Caki2 (cell line): ENCODE measurements around the gene PAXX. TPM values are rescaled to one million over a fixed set of nuclear protein-coding genes. Genes with fewer than 3 reads are reported as not detected.

Experiments
- DNase-seq: peaks from one replicate; pipeline ENCODE4 v3.0.0-alpha.2; 2015; ENCODE audit warnings: low read depth
- in situ Hi-C: cut with HindIII; loops from 2 replicates; pipeline ENCODE4 v1.10.0; 2016; ENCODE audit warnings: low sequenced_read_pairs, low pct_unique_long_range_greater_than_20kb, mixed read lengths
- total RNA-seq: library from RNA; depleted of rRNA; stranded (reverse); fragments of >200 nt; shearing (Covaris generic); gene quantifications from 2 replicates; pipeline ENCODE4 v1.2.3, GENCODE V29; 2014; ENCODE audit warnings: low replicate concordance

The PAXX gene
- total RNA-seq, 1 experiment from 2014 or later, result 137 TPM

DNA sequence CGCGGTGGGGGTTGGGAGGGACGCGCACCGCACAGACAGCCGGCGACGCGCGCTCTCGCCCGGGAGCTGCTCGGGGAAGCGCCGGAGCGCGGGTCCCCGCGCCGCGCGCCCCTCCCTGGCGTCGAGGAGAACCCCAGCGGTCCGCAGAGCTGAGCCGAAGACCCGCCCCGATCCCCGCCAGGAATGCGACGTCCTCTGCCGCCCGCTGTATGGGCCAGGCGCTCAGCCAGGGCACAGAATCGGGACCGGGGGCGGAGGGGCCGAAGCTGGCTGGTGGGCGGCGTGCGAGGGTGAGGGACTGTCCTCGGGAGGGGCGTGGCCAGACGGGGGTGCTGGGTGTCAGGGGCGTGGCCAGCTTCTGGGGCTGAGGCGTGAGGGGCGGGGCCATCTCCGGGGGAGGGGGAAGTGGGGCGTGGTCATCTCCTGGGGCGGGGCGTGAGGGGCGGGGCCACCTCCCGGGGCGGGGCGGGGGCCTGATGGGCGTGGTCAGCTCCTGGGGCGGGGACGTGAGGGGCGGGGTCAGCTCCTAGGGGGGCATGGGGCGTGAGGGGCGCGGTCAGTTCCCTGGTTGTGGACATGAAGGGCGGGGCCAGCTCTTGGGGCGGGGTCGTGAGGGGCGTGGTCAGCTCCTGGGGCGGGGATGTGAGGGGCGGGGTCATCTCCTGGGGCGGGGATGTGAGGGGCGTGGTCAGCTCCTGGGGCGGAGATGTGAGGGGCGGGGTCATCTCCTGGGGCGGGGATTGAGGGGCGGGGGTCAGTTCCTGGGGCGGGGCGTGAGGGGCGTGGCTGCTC lies 14.0 kb upstream of the PAXX start:
- peak; percentile 59 for DNase-seq
- in situ Hi-C loops, result no loop called here

- in situ Hi-C loops, result no loop called here
- no peak for DNase-seq
These were observed 13.2 kb upstream of the PAXX start for GRCh38 chr9:136978865-136979544.

- no peak for DNase-seq
- in situ Hi-C loops, result no loop called here
These were observed 12.2 kb upstream of the PAXX start for GRCh38 chr9:136979769-136980587.

DNA sequence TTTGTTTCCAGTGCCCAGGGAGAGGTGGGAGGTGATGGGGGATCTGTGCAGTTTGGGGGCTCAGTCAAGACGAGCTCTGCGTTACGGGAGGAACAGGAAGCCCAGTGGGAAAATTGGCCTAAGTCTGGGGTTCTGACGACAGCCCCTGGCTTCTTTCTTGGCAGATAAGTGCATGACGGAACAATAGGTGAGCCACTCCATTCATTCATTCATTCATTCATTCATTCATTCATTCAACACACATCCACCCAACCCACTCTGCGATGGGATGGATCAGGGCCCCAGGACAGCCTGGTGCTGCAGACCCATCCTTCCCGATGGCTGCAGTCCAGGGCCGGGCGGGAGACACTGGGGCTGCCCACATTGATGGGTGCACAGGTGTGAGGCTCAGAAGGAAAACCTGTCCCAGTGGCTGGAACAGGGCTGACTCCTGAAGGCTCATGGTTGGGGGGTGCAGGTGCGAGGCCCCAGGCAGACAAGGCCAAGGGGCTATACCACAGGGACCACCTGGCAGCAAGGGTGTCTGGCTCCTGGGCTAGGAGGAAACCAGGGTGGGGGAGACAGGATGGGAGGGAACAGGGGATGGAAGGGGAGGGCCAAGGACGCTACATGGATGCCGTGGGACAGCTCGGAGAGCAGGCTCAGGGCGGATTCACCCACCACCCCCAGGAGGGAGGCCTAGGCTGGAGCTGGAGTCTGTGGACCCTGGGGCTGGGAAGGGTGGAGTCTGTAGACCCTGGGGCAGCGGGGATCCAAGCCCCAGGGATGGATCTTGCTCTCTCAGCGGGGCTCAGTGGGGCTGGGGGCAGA lies 11.3 kb upstream of the PAXX start:
- in situ Hi-C loops, result no loop called here
- no peak for DNase-seq

GRCh38 chr9:136981588-136982231 lies 10.5 kb upstream of the PAXX start:
- no peak for DNase-seq

DNA sequence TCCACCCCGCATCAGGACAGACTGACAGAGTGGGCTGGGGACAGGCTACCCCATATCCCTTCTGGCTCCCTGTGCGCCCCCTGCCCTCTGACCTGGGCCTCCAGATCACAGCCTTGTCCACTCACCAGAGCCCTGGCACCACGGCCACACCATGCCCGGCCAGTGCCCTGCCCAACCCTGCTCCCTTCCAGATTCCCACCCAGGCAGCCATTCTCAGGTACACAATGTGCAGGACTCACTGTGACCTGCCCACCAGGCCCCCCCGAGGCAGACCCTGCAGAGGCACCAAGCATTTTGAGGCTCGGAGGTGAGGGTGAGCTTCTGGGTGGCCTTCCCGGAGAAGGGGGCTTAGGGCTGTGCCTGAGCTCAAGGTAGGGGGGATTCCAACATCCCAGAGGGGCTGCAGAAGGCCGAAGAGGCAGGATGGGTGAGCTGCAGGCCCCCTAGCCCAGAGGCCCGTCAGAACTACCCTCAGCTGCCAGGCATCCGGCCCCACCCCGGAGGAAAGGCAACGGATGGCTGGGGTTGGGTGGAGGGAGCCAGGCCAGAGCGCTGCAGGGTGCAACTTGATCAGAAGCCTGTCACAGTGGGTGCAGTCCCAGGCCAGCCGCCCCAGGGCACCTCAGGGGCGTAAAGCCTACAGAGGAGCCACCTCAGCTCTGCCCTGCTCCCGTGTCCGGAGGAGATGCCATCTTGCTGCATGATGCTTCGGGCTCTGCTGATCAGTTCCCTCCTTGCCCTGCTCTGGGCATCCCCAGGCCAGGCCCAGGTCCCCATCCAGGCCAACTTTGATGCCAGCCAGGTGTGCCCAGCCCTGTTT lies 9.8 kb upstream of the PAXX start, which contains the start of gene LCNL1:
Gene LCNL1, plus strand, starts transcription at position 762 of the 820 bp plus-strand sequence. CDS start 594 bp downstream, outside the sequence.
- no peak for DNase-seq
- in situ Hi-C loops, result no loop called here

More at GRCh38 chr9:136981588-136982231, 10.5 kb upstream of the PAXX start:
- in situ Hi-C loops, result no loop called here

DNA sequence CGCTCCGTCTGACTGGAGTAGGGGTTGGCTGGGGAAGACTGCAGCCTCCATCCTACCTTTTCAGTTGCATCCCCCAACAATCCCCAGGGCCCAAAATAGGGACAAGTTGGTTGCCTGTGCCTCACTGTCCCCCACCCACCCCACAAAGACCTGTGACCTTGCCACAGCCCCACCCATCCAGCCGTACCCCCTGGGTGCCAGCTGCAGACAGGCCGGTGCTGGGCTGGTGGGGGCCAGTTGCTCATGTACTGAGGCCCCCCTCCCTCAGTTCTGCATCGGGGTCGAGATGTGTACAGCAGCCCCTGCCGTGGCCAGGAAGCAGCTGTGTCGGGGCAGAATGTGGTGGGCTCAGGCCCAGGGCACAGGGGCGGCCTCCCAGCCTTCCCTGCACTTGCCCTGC lies 9.1 kb upstream of the PAXX start:
- in situ Hi-C loops, result no loop called here
- DNase-seq, result no peak

- in situ Hi-C loops, result no loop called here
- DNase-seq, result no peak
These were observed 8.4 kb upstream of the PAXX start for GRCh38 chr9:136983656-136984314.

GRCh38 chr9:136984464-136985026 lies 7.7 kb upstream of the PAXX start:
- in situ Hi-C loops, result no loop called here
- DNase-seq, result no peak

GRCh38 chr9:136985027-136985602 lies 7.1 kb upstream of the PAXX start:
- in situ Hi-C loops, result no loop called here
- DNase-seq, result no peak

DNA sequence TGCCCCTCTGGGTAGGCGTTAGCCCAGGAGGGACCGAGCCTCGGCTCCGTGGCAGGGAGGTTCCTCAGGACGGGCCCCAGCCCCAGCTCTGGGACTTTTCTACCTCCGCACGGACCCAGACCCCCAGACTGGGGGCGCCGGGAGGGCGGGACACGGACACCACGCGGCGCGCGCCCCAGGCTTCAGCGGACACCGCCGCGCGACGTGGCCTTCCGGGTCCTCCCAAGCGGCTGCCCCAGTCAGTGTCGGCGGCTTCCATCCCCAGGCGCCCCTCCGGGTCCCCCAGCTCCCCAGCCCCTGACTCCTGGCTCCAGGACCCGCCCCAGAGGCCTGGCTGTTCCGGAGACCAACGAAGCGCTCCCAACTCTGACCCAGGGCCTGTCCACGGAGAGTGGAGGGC lies 6.4 kb upstream of the PAXX start:
- DNase-seq, result no peak
- in situ Hi-C loops, result no loop called here

- no peak for DNase-seq
- in situ Hi-C loops, result no loop called here
These were observed 3.4 kb upstream of the PAXX start for GRCh38 chr9:136988872-136989271.

- DNase-seq, result no peak
- in situ Hi-C loops, result no loop called here
These were observed 1.8 kb upstream of the PAXX start for GRCh38 chr9:136990242-136990911.

DNA sequence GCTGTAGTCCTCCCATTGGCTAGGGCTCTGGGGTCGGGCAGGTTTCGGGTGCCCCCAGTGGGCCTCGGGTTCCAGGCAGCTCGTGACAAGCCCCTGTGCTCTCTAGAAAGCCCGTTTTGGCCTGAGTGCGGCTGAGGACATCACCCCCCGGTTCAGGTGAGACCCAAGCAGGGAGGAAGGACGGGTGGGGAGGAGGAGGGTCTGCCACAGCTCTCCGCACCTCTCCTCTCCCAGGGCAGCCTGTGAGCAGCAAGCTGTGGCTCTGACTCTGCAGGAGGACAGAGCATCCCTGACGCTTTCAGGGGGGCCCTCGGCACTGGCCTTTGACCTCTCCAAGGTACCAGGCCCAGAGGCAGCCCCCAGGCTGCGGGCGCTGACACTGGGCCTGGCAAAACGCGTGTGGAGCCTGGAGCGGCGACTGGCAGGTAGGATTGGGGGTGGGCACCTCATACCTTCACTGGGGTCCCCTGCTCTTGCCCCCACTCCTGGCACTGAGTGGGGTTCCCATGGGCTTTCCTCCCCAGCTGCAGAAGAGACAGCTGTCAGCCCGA lies 672 bp downstream of the PAXX start:
- DNase-seq, result no peak
- in situ Hi-C loops, result no loop called here
